Testis (tissue), 2 donors: ENCODE results near the gene BBX.

Source experiments
- POLR2A ChIP-seq: fragments of 450-650 bp; IDR thresholded peaks from one replicate; pipeline ENCODE4 v1.6.1; 2017; ENCODE audit warnings: antibody characterized with exemption, mild to moderate bottlenecking, moderate library complexity
- TF ChIP-seq, protein P1 (sequence below), 3 experiments: fragments of 450-650 bp in 2 of 3; fragments of 200-600 bp in 1 of 3; sonication (generic) in 1 of 3; IDR thresholded peaks; one replicate each; pipeline ENCODE4 v1.5.1; 2016 to 2019; ENCODE audit warnings: antibody characterized with exemption in 3 of 3, mild to moderate bottlenecking in 2 of 3, moderate library complexity in 1 of 3

DNA sequence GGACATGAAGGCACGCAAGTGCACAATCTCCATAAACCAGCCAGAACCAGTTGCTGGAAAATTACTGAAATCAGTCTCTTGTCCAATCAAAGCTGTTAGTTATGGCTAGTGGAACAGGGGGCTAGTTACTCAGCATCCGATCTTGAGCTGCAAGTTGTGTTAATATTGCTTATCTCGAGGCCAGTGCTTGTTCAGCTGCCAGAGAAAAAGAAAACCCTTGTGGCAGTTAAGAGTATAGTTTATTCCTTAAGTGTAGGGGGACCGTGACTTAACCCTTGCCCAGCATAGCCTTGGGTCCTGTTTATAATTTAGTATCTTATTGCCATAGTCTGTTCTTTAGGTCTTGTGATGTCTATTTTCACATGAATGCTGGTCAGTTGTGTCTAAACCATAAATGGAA is 299.5 kb downstream of the BBX start:
- TF ChIP-seq, protein P1, sequence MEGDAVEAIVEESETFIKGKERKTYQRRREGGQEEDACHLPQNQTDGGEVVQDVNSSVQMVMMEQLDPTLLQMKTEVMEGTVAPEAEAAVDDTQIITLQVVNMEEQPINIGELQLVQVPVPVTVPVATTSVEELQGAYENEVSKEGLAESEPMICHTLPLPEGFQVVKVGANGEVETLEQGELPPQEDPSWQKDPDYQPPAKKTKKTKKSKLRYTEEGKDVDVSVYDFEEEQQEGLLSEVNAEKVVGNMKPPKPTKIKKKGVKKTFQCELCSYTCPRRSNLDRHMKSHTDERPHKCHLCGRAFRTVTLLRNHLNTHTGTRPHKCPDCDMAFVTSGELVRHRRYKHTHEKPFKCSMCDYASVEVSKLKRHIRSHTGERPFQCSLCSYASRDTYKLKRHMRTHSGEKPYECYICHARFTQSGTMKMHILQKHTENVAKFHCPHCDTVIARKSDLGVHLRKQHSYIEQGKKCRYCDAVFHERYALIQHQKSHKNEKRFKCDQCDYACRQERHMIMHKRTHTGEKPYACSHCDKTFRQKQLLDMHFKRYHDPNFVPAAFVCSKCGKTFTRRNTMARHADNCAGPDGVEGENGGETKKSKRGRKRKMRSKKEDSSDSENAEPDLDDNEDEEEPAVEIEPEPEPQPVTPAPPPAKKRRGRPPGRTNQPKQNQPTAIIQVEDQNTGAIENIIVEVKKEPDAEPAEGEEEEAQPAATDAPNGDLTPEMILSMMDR (IDR thresholded peaks at IDR 0.05): no peak
- TF ChIP-seq POLR2A: no peak
